ENCODE data around the gene ALOXE3.

Gene ALOXE3

DNA sequence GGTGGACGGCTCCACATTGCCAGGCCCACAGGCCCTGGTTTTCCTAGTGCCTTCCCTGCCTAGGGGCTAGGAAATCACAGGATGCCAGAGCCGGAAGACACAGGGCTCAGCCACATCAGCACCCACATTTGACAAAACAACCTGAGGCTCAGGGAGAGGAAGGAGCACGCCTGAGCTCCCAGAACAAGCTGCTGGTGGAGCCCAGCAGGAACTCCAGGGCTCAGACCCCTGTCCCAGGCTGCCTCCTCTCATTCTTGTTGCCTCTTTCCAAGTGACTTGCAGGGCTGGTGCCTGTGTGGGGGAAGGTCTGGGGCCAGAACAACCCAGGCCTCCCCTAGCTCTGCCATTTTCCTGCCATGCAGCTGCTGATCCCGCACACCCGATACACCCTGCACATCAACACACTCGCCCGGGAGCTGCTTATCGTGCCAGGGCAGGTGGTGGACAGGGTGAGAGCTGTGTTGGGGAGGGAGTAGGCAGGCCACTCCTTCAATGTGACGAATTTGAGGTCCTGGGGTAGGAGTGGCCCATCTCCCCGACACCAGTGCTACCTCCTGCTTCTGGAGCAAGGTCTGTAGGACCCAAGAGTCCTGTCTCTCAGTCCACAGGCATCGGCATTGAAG lies 71.9 kb downstream of the ALOXE3 start:
- FAIRE-seq, result no peak

All from islet of Langerhans (tissue), 1 donor.